ENCODE data around the gene LGI4.

Gene LGI4

GRCh38 chr19:35080613-35081170 is 54.2 kb downstream of the LGI4 start:
- Histone ChIP-seq H3K36me3 (ENCODE audit: insufficient read depth, low read length) (no peaks in the 10 kb centered on the region), H3K4me3 (ENCODE audit: low read length, poor library complexity, severe bottlenecking) (no peak overlapping the region), H3K9ac (ENCODE audit: low read depth, low read length, poor library complexity, severe bottlenecking) (no peak overlapping the region), H3K4me1 (ENCODE audit: insufficient read depth, low read length, poor library complexity, severe bottlenecking) (no peaks in the 10 kb centered on the region), H4K20me1 (ENCODE audit: insufficient read depth, low read length, poor library complexity, severe bottlenecking) (no peaks in the 10 kb centered on the region), H3F3A (ENCODE audit: low read depth) (no peaks in the 10 kb centered on the region), H3K4me2 (ENCODE audit: low read depth, low read length, poor library complexity, severe bottlenecking) (no peak overlapping the region), H3K27me3 (ENCODE audit: insufficient read depth, low read length, poor library complexity, severe bottlenecking) (no peaks in the 10 kb centered on the region), H3K9me2 (replicated peaks; ENCODE audit: low read depth, low read length) (no peaks in the 10 kb centered on the region), H2AFZ (ENCODE audit: low read length) (no peak overlapping the region), H3K79me2 (ENCODE audit: insufficient read depth, low read length) (no peaks in the 10 kb centered on the region), H3K9me3 (ENCODE audit: insufficient read depth, low read depth, low read length) (no peaks in the 10 kb centered on the region)
- TF ChIP-seq, protein P1, sequence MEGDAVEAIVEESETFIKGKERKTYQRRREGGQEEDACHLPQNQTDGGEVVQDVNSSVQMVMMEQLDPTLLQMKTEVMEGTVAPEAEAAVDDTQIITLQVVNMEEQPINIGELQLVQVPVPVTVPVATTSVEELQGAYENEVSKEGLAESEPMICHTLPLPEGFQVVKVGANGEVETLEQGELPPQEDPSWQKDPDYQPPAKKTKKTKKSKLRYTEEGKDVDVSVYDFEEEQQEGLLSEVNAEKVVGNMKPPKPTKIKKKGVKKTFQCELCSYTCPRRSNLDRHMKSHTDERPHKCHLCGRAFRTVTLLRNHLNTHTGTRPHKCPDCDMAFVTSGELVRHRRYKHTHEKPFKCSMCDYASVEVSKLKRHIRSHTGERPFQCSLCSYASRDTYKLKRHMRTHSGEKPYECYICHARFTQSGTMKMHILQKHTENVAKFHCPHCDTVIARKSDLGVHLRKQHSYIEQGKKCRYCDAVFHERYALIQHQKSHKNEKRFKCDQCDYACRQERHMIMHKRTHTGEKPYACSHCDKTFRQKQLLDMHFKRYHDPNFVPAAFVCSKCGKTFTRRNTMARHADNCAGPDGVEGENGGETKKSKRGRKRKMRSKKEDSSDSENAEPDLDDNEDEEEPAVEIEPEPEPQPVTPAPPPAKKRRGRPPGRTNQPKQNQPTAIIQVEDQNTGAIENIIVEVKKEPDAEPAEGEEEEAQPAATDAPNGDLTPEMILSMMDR (conservative IDR thresholded peaks at IDR 0.05; ENCODE audit: low read length): no peak
- TF ChIP-seq EZH2phosphoT487 (IDR thresholded peaks at IDR 0.05; ENCODE audit: borderline replicate concordance): no peak

DNA sequence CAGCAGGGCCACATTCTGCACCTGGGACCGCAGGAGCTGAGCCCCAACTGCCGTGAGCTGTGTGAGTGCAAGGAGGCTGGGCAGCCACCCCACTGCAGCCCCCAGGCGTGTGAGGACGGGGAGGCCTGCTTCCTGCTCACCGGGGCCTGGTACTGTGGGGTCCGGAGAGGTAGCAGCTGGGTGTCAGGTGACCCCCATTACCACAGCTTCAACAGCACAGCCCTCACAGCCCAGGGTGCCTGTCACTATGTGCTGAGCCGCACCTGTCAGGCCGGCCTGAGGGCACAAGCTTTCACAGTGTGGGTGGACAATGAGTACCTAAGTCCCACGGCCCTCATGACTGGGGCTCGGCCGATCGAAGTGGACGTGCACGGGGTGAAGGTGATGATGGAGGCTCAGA is 55.0 kb downstream of the LGI4 start:
- Histone ChIP-seq H3K36me3 (ENCODE audit: insufficient read depth, low read length) (no peaks in the 10 kb centered on the region), H2AFZ (ENCODE audit: low read length) (no peak overlapping the region), H3K4me1 (ENCODE audit: insufficient read depth, low read length, poor library complexity, severe bottlenecking) (no peaks in the 10 kb centered on the region), H3K9ac (ENCODE audit: low read depth, low read length, poor library complexity, severe bottlenecking) (no peak overlapping the region), H3K4me2 (ENCODE audit: low read depth, low read length, poor library complexity, severe bottlenecking) (no peak overlapping the region), H3K27me3 (ENCODE audit: insufficient read depth, low read length, poor library complexity, severe bottlenecking) (no peaks in the 10 kb centered on the region), H3F3A (ENCODE audit: low read depth) (no peaks in the 10 kb centered on the region), H3K9me3 (ENCODE audit: insufficient read depth, low read depth, low read length) (no peaks in the 10 kb centered on the region), H3K9me2 (replicated peaks; ENCODE audit: low read depth, low read length) (no peaks in the 10 kb centered on the region), H3K4me3 (ENCODE audit: low read length, poor library complexity, severe bottlenecking) (no peak overlapping the region), H3K79me2 (ENCODE audit: insufficient read depth, low read length) (no peaks in the 10 kb centered on the region), H4K20me1 (ENCODE audit: insufficient read depth, low read length, poor library complexity, severe bottlenecking) (no peaks in the 10 kb centered on the region)
- TF ChIP-seq EZH2phosphoT487 (IDR thresholded peaks at IDR 0.05; ENCODE audit: borderline replicate concordance): no peak
- TF ChIP-seq, protein P1 (conservative IDR thresholded peaks at IDR 0.05; ENCODE audit: low read length): no peak

DNA sequence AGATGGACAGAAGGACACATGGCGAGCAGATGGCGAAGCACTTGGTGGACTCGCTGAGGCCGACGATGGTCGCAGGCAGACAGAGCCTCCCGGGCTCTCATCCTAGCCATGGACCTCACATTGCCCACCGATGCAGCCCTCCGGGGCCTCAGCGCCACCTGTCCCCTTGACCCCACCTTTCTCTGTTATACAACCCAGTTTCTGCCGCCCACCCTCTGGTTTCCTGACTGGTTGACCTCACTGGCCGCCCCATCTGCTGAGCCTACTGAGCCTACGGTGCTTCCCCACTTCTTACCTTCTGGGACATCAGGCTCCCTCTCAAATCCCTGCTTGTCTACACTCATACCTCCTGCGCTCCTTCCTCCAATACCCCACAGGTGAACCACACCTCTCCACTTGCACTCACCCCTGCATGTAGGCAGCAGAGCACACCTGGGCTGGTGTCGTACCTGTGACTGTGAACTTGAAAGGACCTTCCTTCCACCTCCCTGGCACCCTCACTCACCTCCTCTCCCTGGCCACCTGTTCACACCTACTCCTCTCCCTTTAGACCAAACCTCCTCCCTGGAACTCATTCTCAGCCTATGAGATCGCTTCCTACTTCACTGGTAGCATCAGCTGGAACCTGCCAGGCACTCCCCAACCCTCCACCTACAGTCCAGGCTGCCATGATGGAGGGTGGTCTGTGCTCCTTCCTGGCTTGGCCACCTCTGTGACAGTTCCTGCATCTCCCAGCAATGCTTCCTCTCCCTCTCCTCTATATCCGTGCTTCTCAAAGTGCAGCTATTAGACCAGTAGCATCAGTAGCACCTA is 57.2 kb downstream of the LGI4 start:
- Histone ChIP-seq H3K4me3 (ENCODE audit: low read length, poor library complexity, severe bottlenecking) (no peak overlapping the region), H3K9me3 (ENCODE audit: insufficient read depth, low read depth, low read length) (no peaks in the 10 kb centered on the region), H3F3A (ENCODE audit: low read depth) (no peaks in the 10 kb centered on the region), H2AFZ (ENCODE audit: low read length) (no peak overlapping the region), H3K4me1 (ENCODE audit: insufficient read depth, low read length, poor library complexity, severe bottlenecking) (no peaks in the 10 kb centered on the region), H3K79me2 (ENCODE audit: insufficient read depth, low read length) (no peaks in the 10 kb centered on the region), H3K36me3 (ENCODE audit: insufficient read depth, low read length) (no peaks in the 10 kb centered on the region), H3K27me3 (ENCODE audit: insufficient read depth, low read length, poor library complexity, severe bottlenecking) (no peaks in the 10 kb centered on the region), H3K9me2 (replicated peaks; ENCODE audit: low read depth, low read length) (no peaks in the 10 kb centered on the region), H3K4me2 (ENCODE audit: low read depth, low read length, poor library complexity, severe bottlenecking) (no peak overlapping the region), H4K20me1 (ENCODE audit: insufficient read depth, low read length, poor library complexity, severe bottlenecking) (no peaks in the 10 kb centered on the region), H3K9ac (ENCODE audit: low read depth, low read length, poor library complexity, severe bottlenecking) (no peak overlapping the region)
- no peak for TF ChIP-seq EZH2phosphoT487 (IDR thresholded peaks at IDR 0.05; ENCODE audit: borderline replicate concordance)
- TF ChIP-seq, protein P1 (conservative IDR thresholded peaks at IDR 0.05; ENCODE audit: low read length): no peak
